Activated CD4-positive, alpha-beta T cell treated with anti-CD3 and anti-CD28 coated beads, Interleukin-2, Interleukin-4, amounts not matched to agents 100 ng/mL and 50 ng/mL, durations not matched to agents 16 hours and 8 hours (primary cell): Measurements from ENCODE around the gene SLC7A6.

Experiments
- DNase-seq: peaks from one replicate; pipeline ENCODE4 v3.0.0-alpha.2; 2020; ENCODE audit warnings: low spot score

The SLC7A6 gene

DNA sequence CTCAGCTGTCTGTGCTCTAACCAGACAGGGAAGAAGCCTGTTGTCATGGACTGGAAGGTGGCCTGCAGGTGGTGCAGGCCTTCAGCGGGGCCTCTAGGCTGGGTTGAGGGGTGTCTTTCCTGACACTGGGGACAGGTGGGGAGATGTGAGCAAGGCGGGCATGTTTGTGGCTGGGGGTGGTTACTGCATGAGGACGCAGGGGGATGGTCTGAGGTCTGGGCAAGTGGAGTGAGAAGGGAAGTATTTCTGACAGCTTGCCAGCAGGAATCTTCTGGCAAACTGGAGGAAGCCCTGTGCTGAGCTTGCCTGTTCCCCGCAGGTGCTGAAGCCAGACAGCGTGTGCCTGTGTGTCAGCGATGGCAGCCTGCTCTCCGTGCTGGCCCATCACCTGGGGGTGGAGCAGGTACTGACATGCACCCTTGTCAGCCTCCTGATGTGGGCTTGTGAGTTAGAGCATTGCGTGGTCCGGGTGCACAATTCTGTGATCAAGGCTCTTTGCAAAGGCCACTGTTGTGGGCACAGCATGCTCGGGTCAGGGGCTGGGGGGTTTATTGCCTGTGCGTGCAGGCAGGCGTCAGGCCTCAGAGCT lies 82.7 kb downstream of the SLC7A6 start:
- DNase-seq = no peak

DNA sequence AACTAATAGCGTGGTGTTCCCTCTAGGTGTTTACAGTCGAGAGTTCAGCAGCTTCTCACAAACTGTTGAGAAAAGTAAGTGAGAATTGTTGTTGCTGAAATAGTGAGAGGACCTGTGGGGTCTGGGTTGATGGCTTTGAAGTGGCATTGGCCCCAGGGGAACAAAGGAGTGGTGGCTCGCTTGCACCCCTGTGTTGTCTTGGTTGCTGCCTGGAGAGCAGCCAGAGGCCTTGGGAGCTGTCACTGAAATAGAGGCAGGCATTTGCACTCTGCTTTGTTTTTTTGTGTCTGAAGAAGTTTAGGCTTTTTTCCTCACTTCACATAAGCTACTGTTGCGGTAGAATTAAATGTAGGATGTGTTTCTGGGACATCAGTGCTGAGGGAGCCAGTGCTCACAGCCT lies 83.3 kb downstream of the SLC7A6 start:
- no peak for DNase-seq

DNA sequence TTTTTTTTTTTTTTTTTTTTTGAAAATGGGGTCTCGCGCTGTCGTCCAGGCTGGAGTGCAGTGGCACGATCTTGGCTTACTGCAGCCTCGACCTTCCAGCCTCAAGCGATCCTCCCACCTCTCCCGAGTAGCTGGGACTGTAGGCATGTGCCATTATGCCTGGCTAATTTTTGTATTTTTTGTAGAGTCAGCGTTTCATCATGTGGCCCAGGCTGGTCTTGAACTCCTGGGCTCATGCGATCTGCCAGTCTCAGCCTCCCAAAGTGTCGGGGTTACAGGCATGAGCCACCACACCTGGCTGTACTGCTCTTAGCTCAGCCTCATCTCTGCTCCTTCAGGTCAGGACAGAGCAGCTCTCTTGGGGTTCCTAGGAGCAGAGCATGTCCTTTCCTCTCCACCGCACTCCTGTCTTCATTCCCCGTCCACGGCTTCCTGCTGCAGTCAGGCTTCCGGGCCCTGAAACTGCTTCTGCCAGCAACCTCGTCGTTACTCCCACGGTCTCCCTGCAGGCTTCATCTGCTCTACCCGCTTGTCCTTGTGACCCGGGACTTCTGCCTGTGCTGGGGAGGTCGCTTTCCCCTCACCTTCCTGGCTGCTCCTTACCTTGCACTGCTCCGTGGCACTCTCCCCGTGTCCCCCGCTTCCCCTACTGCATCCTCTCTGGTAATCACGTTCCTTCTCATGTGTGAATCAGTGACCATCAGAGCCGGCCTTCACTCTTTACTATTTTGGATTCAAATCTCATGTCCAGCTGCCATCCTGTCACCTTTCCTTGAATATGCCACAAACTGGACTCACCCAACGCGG lies 84.5 kb downstream of the SLC7A6 start:
- no peak for DNase-seq

DNA sequence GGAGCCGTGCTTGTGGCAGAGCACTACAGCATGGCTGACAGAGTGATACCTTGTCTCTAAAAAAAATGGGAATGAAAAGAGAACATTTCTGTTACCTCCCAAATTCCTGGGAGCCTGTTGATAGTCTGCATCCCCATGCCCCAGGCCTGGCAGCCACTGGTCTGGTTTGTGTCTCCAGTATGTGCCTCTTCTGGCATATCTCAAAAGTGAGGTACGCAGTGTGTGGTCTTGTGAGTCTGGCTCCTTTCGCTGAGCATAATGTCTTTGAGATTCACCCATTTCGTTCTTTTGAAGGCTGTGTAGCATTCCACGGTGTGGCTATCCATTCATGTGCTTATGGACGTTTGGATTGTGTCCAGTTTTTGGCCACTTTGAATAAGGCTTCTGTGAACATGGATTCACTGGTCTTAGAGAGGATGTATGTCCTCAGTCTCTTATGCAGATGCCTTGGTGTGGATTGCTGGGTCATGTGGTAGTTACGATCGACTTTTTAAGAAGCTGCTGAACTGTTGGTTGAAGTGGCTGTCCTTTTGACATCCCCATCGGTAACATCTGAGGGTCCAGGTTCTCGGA lies 85.6 kb downstream of the SLC7A6 start:
- no peak for DNase-seq

DNA sequence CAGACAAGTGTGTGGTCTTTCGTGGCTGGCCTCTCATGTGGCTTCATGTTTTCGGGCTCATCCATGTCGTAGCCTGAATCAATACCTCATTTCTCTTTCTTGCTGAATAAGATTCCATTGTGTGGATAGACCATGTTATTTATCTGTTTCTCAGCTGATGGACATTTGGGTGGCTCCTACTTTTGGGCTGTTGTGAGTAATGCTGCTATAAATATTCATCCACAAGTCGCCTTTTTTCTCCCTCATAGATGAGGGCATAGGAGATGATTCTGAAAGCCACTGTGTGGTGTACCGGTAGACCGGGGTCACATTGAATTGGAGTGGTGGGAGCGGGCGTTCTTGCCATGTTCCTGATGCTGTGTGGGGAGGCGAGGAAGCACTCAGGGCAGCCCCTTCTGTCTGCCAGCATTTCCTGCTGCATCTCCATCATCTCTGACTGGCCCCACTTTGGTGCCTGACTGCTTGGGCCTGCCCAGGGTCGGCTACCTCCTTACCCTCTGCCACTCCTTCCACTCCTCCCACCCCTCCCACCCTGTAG lies 86.6 kb downstream of the SLC7A6 start:
- no peak for DNase-seq
